ENCODE measurements around the gene SMR3B. TPM values are rescaled to one million over a fixed set of nuclear protein-coding genes. Genes with fewer than 3 reads are reported as not detected.

The SMR3B gene
- total RNA-seq, 1 donor = not detected

DNA sequence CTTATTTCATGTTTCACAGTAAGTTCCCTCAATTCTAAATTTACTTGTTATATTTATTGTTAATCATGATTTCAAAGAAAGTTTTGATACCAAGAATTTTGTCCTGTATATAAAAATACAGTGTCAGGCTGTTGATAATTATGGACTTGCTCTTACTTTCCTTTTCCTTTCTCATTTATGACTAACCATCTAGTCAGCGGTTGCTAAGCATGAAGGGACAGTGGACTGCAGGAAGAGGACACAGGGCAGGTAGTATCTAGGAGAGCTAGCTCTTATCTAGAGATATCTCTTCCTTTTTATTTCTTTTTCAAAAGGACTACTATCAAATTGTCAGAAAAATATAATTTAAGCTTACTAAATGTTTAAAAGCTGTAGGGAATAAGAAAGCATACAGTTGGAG, 16.4 kb downstream of the SMR3B start:
- Histone ChIP-seq H3K9me3 (ENCODE audit: low read depth, low read length) (no peaks in the 10 kb centered on the region), H3K4me1 (ENCODE audit: insufficient read depth, low read length) (no peaks in the 10 kb centered on the region)

DNA sequence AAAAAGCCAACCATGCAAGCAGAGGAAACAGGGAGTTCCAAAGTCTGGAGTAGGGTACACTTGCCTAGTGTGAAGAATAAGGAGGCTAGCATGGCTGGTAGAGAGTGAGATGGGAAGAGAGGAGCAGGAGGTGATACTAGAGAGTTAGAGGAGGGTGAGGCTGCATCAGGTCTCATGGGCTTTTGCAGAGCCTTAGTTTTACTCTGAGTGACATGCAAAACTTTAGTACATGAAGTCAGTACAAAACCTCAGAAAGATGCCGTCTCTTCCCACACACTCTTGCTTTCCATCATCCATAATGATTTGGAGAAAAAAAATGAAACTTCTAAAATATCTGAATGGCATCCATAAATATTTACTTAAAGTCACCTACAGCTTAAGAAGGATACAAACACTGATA, 19.8 kb downstream of the SMR3B start:
- Histone ChIP-seq H3K9me3 (ENCODE audit: low read depth, low read length) (no peaks in the 10 kb centered on the region), H3K27me3 (ENCODE audit: insufficient read depth, low read length) (no peaks in the 10 kb centered on the region), H3K4me1 (ENCODE audit: insufficient read depth, low read length) (no peaks in the 10 kb centered on the region), H3K4me3 (ENCODE audit: low read length) (no peak overlapping the region)

More for the DNA sequence above, 16.4 kb downstream of the SMR3B start:
- H3K27me3 ChIP-seq (ENCODE audit: insufficient read depth, low read length) = no peaks in the 10 kb centered on the region
- no peak overlapping the region for H3K4me3 ChIP-seq (ENCODE audit: low read length)

DNA sequence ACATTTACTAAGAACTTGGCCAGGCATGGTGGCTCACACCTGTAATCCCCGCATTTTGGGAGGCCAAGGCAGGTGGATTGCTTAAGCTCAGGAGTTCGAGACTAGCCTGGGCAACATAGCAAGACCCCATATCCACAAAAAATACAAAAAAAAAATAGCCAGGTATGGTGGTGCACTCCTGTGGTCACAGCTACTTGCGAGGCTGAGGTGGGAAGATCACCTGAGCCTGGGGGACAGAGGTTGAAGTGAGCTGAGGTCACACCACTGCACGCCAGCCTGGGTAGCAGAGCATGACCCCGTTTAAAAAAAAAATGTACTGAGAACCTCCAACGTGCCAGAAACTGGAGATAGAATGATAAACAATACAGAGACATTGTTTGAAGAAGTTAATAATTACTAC, 22.8 kb downstream of the SMR3B start:
- no peaks in the 10 kb centered on the region for H3K9me3 ChIP-seq (ENCODE audit: low read depth, low read length)
- no peaks in the 10 kb centered on the region for H3K4me1 ChIP-seq (ENCODE audit: insufficient read depth, low read length)
- no peaks in the 10 kb centered on the region for H3K27me3 ChIP-seq (ENCODE audit: insufficient read depth, low read length)
- no peak overlapping the region for H3K4me3 ChIP-seq (ENCODE audit: low read length)

DNA sequence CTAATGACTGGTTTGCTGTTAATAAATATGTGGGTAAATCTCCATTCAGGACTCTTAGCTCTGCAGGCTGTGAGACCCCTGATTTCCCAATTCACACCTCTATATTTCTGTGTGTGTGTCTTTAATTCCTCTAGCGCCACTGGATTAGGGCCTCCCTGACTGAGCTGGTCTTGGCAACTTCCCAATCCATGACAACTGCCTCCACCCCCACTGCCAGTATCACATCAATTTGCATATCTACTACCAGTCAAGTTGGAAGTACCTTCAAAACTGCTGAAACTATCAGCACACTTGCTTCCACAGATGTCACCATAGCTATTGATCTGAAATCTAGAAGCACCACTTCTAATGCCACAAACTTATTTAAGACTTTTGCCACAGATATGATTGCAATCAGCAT, 42.4 kb downstream of the SMR3B start:
- Histone ChIP-seq H3K9me3 (ENCODE audit: low read depth, low read length) (no peaks in the 10 kb centered on the region), H3K4me1 (ENCODE audit: insufficient read depth, low read length) (no peaks in the 10 kb centered on the region), H3K4me3 (ENCODE audit: low read length) (no peak overlapping the region), H3K27me3 (ENCODE audit: insufficient read depth, low read length) (no peaks in the 10 kb centered on the region)

DNA sequence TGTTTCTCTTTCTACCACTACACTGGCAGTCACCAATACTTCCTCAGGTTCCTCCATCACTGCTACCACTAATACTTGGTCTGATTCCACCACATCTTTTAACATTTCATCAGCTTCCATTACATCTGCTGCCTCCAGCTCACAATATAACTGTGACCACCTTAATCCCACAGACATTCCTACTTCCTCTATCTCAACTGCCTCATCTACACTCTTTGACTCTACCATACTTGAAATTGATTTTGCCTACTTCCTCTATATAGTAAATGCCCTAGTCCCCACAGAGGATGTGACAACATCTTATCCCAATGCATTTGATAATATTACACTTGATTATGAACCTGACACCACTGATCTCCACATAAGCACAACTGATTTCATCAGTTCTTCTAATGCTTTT, 43.9 kb downstream of the SMR3B start:
- H3K27me3 ChIP-seq (ENCODE audit: insufficient read depth, low read length) = no peaks in the 10 kb centered on the region
- H3K4me1 ChIP-seq (ENCODE audit: insufficient read depth, low read length) = no peaks in the 10 kb centered on the region
- no peak overlapping the region for H3K4me3 ChIP-seq (ENCODE audit: low read length)
- no peaks in the 10 kb centered on the region for H3K9me3 ChIP-seq (ENCODE audit: low read depth, low read length)

DNA sequence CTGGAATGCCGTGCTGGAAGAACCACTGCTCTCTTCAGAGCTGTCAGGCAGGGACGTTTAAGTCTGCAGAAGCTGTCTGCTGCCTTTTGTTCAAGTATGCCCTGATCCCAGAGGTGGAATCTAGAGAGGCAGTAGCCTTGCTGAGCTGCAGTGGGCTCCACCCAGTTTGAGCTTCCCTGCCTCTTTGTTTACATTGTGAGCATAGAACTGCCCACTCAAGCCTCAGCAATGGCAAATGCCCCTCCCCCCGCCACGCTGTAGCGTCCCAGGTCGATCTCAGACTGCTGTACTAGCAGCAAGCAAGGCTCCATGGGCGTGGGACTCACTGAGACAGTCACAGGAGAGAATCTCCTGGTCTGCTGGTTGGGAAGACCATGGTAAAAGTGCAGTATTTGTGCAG, 54.3 kb downstream of the SMR3B start:
- Histone ChIP-seq H3K4me1 (ENCODE audit: insufficient read depth, low read length) (no peaks in the 10 kb centered on the region), H3K27me3 (ENCODE audit: insufficient read depth, low read length) (no peaks in the 10 kb centered on the region), H3K4me3 (ENCODE audit: low read length) (no peak overlapping the region), H3K9me3 (ENCODE audit: low read depth, low read length) (no peaks in the 10 kb centered on the region)

Other genes with a start within 250 kb of the SMR3B start
- gene PRR27, start 228.9 kb upstream of the SMR3B start, total RNA-seq = not detected
- not detected for gene ODAM, start 187.4 kb upstream of the SMR3B start, total RNA-seq
- gene FDCSP, start 157.0 kb upstream of the SMR3B start, total RNA-seq = not detected
- not detected for gene CSN3, start 140.5 kb upstream of the SMR3B start, total RNA-seq
- gene CABS1, start 48.1 kb upstream of the SMR3B start, total RNA-seq = not detected
- not detected for gene SMR3A, start 22.4 kb upstream of the SMR3B start, total RNA-seq
- gene OPRPN, start 14.8 kb downstream of the SMR3B start, total RNA-seq = 0.52 TPM
- gene MUC7, start 89.1 kb downstream of the SMR3B start, total RNA-seq = not detected
- gene AMTN, start 135.4 kb downstream of the SMR3B start, total RNA-seq = not detected
- not detected for gene AMBN, start 209.1 kb downstream of the SMR3B start, total RNA-seq
- not detected for gene ENAM, start 245.6 kb downstream of the SMR3B start, total RNA-seq